GM18498 (cell line): ENCODE results near the gene EPS8L3.
"Not testable (repeated sequence)": the region's sequence is repeated elsewhere in the genome, so short reads cannot be mapped to it uniquely, and the experiment has no call there.

Source experiments
- ATAC-seq: cut with Tn5 transposase; IDR thresholded peaks from one replicate; pipeline ENCODE4 v1.9.1; 2021; ENCODE audit warnings: mild to moderate bottlenecking, moderate library complexity; ENCODE audit not compliant: unreplicated experiment

EPS8L3 gene

GRCh38 chr1:109764561-109765482 is 1.1 kb upstream of the EPS8L3 start:
- ATAC-seq = no peak

GRCh38 chr1:109762821-109763645 is 690 bp downstream of the EPS8L3 start:
- no peak for ATAC-seq

DNA sequence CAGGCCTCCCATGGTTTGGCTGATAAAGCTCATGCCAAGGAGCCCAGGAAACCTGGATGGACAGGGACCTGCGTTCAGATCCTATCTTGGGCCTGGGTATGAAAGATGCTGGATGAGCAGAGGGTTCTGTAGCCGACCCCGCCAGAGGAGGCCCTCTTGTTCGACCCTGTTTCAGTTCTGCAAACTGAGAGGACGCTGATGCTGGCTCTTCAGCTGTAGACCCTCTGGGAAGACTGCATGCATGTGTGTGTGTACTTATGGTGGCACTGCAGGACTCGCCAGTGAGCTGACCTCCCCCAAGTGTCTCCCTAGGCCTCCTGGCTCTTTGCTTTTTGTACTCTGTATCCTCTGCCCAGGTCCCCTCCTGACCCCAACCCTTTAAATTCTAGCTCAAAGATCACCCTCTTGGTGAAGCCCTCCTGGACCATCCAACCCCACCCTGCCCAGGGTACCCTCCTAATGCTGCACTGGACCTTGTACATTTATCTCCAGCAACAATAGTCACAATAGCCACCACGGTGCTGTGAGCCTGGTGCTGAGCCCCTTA is 1.6 kb downstream of the EPS8L3 start:
- ATAC-seq = no peak

- no peak for ATAC-seq
Measured at GRCh38 chr1:109761227-109762038, 2.3 kb downstream of the EPS8L3 start.

GRCh38 chr1:109760581-109761226 is 3.0 kb downstream of the EPS8L3 start:
- ATAC-seq = no peak

GRCh38 chr1:109759513-109760334 is 4.0 kb downstream of the EPS8L3 start:
- ATAC-seq = no peak

GRCh38 chr1:109757936-109758786 is 5.6 kb downstream of the EPS8L3 start:
- ATAC-seq = no peak

GRCh38 chr1:109756848-109757521 is 6.7 kb downstream of the EPS8L3 start:
- ATAC-seq = no peak

- not testable (repeated sequence) for ATAC-seq
Measured at GRCh38 chr1:109756325-109756724, 7.4 kb downstream of the EPS8L3 start.

DNA sequence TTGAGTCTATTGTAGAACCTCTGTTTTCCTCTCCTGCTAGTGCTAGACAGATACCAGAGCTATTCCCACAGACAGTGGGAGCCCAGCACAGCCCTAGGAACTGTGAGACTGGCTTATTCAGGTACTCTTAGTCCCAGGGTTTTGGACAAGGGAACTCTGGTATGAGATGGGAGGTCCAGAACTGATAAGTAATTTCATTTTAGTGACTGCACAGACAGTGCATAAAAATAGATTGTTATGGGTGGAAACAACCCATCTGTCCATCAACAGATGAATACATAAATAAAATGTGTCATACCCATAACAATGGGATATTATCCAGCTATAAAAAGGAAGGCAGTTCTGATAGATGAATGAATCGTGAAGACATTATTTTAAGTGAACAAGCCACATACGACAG is 9.0 kb downstream of the EPS8L3 start:
- ATAC-seq = no peak

GRCh38 chr1:109751531-109752260 is 12.0 kb downstream of the EPS8L3 start:
- ATAC-seq = no peak

DNA sequence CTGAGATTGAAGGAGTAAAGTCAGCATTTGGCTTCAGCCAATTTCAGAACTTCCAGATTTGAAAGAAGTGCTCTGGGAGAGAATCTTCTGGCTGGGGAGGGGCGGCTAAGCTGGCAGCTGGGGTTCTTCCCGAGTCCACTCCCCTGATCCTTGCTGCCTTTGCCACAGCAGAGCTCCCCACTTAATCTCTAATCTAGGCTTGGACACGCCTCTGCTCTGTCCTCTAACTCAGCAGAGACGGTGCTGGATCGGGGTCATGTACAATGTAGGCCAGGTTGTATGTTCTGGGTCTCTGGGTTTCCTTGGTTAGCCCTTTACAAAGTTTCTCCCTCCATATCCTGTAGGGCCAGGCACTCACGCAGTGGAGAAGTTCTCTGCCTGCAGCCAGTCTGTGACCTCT is 12.8 kb downstream of the EPS8L3 start:
- no peak for ATAC-seq

DNA sequence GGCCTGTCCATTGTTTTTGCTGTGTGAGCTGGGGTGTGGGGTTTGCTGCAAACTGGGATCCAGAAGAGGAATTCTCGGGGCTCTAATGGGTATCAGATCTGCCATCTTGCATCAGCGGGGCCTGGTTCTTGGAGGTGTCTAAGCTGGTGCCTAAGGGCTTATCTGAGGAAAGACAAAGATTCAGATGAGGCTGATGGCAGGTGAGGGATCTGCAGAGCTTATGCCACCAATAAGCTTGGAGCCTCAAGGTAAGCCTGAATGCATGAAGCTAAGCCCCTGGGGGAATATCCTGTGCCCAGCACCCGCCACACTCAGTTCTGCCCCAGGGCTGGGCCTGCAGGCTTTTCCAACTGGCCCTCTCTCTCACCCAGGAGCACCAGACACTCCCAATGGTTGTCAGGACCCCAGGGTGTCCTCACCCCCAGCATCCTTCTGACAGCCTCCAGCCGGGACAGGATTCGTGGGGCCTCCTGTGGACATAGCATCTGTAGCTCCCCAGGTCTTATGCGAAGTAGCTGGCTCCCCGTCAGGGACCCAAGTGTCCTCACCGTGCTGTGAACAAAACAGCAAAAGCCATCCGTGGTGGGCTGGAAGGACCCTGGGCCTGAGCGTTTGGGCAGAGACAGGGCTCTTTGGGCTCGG is 13.4 kb downstream of the EPS8L3 start:
- ATAC-seq = no peak

DNA sequence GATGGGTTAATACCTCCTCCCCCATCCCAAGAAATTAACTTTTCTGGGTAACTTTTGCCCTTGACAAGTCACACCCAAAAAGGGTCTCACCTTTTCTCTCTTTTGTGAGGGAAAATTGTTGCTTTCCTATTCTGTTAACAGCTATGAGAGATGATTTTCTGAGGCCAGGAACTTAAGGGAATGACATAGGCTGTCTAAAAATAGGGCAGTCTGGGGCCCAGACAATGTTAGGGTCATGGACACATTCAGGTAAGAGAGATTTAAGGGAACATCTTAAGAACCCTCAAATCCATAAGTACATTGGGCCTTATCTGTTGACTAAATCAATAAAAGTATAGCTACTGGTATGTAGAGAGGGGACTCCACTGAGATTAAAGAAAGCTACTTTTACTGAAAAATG is 14.5 kb downstream of the EPS8L3 start:
- no peak for ATAC-seq

GRCh38 chr1:109748311-109748710 is 15.4 kb downstream of the EPS8L3 start:
- ATAC-seq = not testable (repeated sequence)

DNA sequence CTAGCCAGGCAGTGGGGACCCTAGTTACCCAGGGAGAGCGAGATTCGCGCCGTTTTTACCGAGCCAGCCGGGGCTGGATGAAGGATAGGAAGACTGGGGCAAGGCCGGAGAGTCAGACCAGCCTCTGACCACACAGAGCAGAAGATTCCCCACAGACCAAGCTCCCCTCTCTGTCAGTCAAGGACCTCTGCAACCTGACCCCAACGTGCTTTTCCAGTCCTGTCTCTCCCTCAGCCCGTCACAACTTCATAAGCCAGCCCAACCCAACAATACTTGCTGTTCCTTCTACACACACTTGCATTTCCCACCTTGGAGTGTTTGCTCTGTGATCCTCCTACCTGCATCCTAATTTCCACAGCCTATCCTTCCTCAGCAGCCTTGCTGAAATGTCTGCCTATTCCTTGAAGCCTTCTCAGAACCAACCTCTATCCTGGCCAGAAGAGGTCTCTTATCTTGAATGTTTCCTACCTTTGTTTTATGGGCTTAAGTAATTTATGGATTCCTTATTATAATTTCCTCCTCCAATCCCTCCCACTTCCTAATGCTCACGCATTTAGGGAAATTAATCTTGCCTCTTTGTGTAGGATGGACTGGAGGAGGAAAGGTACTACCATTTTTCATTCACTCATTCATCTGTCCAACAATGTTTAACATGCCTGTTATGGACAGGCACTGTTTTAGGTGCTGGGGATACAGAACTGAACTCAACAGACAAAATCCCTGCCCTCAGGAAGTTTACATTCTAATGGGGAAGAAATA is 22.9 kb downstream of the EPS8L3 start, which contains the start of gene GSTM3:
GSTM3 (minus strand) TSS at position 424 of the 759 bp plus-strand sequence. CDS start 751 bp downstream, outside the sequence.
- ATAC-seq = no peak
